ENCODE measurements around the gene PCK1. TPM values are rescaled to one million over a fixed set of nuclear protein-coding genes. Genes with fewer than 3 reads are reported as not detected.

PCK1 gene
- total and polyA plus RNA-seq, 2 of the 8 experiments (the other 6 are each of a cell fraction or from before 2014, with no cell fraction given): not detected

- H3K18ac ChIP-seq (ENCODE audit: extremely low read depth, low read length): no peak overlapping the region
- H2AFZ ChIP-seq (ENCODE audit: low read length): no peak overlapping the region
- no peak overlapping the region for H2BK20ac ChIP-seq (ENCODE audit: low read length)
- 86% methylated on average over 4 of the region's 4 CpGs; no CpG with 5 or more reads in 1 of the 2 experiments for WGBS, 2 experiments (ENCODE audit: extremely low coverage in 1 of 2, insufficient coverage in 1 of 2, insufficient read length in 1 of 2, insufficient replicate concordance in 2 of 2, low coverage in 1 of 2, low lambda C conversion rate in 2 of 2, missing lambda C conversion rate in 1 of 2)
- H4K5ac ChIP-seq (ENCODE audit: insufficient read length, low read depth, low read length): no peak overlapping the region
- H2BK120ac ChIP-seq (replicated peaks; ENCODE audit: low read depth, low read length): no peak overlapping the region
- H3K79me1 ChIP-seq (ENCODE audit: low read depth, low read length): no peaks in the 10 kb centered on the region
- peaks cover 0 to 2% (median 0%) of the 10 kb centered on the region in 4 experiments; a peak in 1 of 7 replicates for H3K4me1 ChIP-seq (replicated peaks in 1 of 4; ENCODE audit: control insufficient read depth in 3 of 4, insufficient read depth in 4 of 4, low read length in 3 of 4)
- H3K4ac ChIP-seq (replicated peaks; ENCODE audit: insufficient read length, low read depth, low read length): peak overlapping the region; percentile 39
- H3K4me2 ChIP-seq (ENCODE audit: insufficient read depth in 1 of 2, low read depth in 2 of 2, low read length in 2 of 2): no peak overlapping the region
- H3K36me3 ChIP-seq (ENCODE audit: control insufficient read depth in 2 of 4, insufficient read depth in 4 of 4, low read length in 3 of 4): no peaks in the 10 kb centered on the region
- H2AK5ac ChIP-seq (ENCODE audit: low read depth, low read length): no peak overlapping the region
- no peak overlapping the region for H3K14ac ChIP-seq (ENCODE audit: insufficient read length)
- H3K79me2 ChIP-seq (ENCODE audit: control insufficient read depth in 1 of 2, insufficient read depth in 2 of 2, low read length in 2 of 2): no peaks in the 10 kb centered on the region
- no peak overlapping the region for H3K23ac ChIP-seq (ENCODE audit: insufficient read length)
- ChIA-PET CTCF (ENCODE audit: partially characterized antibody) (interaction anchor here (0.6 to 5.5 kb wide), 8 partner anchors 9 to 791 kb away, joined by 3 to 67 read pairs (median 4); no protein-coding TSS in a partner anchor), POLR2A (ENCODE audit: partially characterized antibody) (no interaction called here)
- no peak overlapping the region for H3K9ac ChIP-seq (replicated peaks in 1 of 4; ENCODE audit: extremely low read depth in 1 of 4, low read depth in 3 of 4, low read length in 3 of 4)
- FAIRE-seq: no peak
- no peak overlapping the region for H4K91ac ChIP-seq (replicated peaks; ENCODE audit: insufficient read length, low read length)
- H2BK5ac ChIP-seq (ENCODE audit: low read depth, low read length): no peak overlapping the region
- no peaks in the 10 kb centered on the region for H3K9me3 ChIP-seq (ENCODE audit: insufficient read depth in 2 of 2, low read depth in 1 of 2, low read length in 1 of 2)
- no peaks in the 10 kb centered on the region; the same call in 1 of the 2 replicates for H3K23me2 ChIP-seq (ENCODE audit: low read depth, low read length)
- H4K8ac ChIP-seq (ENCODE audit: extremely low read depth, insufficient read depth, low read length): no peak overlapping the region
- H3K4me3 ChIP-seq (ENCODE audit: extremely low read depth in 1 of 4, insufficient read depth in 2 of 4, low read depth in 3 of 4, low read length in 4 of 4): no peak overlapping the region
- peaks cover 0 to 2% (median 0%) of the 10 kb centered on the region in 4 experiments; a peak in 2 of 7 replicates for H3K27me3 ChIP-seq (replicated peaks in 1 of 4; ENCODE audit: control insufficient read depth in 3 of 4, extremely low read depth in 1 of 4, insufficient read depth in 3 of 4, low read length in 3 of 4)
- H3K27ac ChIP-seq (ENCODE audit: low read depth, low read length): no peak overlapping the region
- no peaks in the 10 kb centered on the region for H4K20me1 ChIP-seq (replicated peaks in 1 of 2; ENCODE audit: control insufficient read depth in 1 of 2, insufficient read depth in 2 of 2, low read length in 2 of 2)
- no peak overlapping the region for H2BK12ac ChIP-seq (ENCODE audit: low read depth, low read length)
- H2BK15ac ChIP-seq (ENCODE audit: low read length): no peak overlapping the region
- no peak overlapping the region for H3K56ac ChIP-seq (replicated peaks; ENCODE audit: insufficient read length, low read depth, low read length)
- DNase-seq (ENCODE audit: low read depth in 1 of 2, low spot score in 2 of 2): no peak
- no peak for TF ChIP-seq CEBPB (IDR thresholded peaks at IDR 0.05; ENCODE audit: low read depth, low read length)
- TF ChIP-seq SUZ12 (IDR thresholded peaks at IDR 0.05; ENCODE audit: low read length): no peak
- TF ChIP-seq CHD2 (IDR thresholded peaks at IDR 0.05; ENCODE audit: low read length): no peak
Measured at GRCh38 chr20:57587278-57587988, 26.5 kb downstream of the PCK1 start.

Data from H1 (cell line).